HepG2 (cell line): ENCODE data around the gene FLAD1. TPM values are rescaled to one million over a fixed set of nuclear protein-coding genes. Genes with fewer than 3 reads are reported as not detected.

Experiments used
- ATF6 ChIP-seq: sonication (generic); formaldehyde crosslinking; conservative IDR thresholded peaks from 2 replicates; pipeline ENCODE4 v1.4.0; 2020; ENCODE audit warnings: missing genetic modification reagents
- CTCF ChIP-seq: sonication (generic); formaldehyde crosslinking; IDR thresholded peaks from 2 replicates; pipeline ENCODE4 v1.5.0; 2020; ENCODE audit warnings: mild to moderate bottlenecking, missing genetic modification reagents, moderate library complexity
- FOXP4 ChIP-seq: sonication (generic); formaldehyde crosslinking; IDR thresholded peaks from 2 replicates; pipeline ENCODE4 v1.4.0; 2020; ENCODE audit warnings: missing genetic modification reagents
- NFAT5 ChIP-seq: sonication (generic); formaldehyde crosslinking; IDR thresholded peaks from 2 replicates; pipeline ENCODE4 v1.4.0; 2020; ENCODE audit warnings: missing genetic modification reagents
- REST ChIP-seq, 2 experiments: IDR thresholded peaks; 2 replicates each; pipeline ENCODE4 v1.6.1; 2011 to 2012; ENCODE audit warnings: low read length in 2 of 2, borderline replicate concordance in 1 of 2, low read depth in 1 of 2, mild to moderate bottlenecking in 1 of 2, moderate library complexity in 1 of 2
- SOX6 ChIP-seq, 2 experiments: fragments of 450-650 bp in 1 of 2; sonication (generic) in 1 of 2; formaldehyde crosslinking in 1 of 2; IDR thresholded peaks; 2 replicates each; pipeline versions ENCODE4 v1.4.0 to v1.6.1; 2017 to 2020; ENCODE audit warnings: antibody characterized with exemption in 1 of 2, mild to moderate bottlenecking in 1 of 2, missing genetic modification reagents in 1 of 2
- TRAFD1 ChIP-seq: sonication (generic); formaldehyde crosslinking; IDR thresholded peaks from 2 replicates; pipeline ENCODE4 v1.5.1; 2020; ENCODE audit warnings: missing genetic modification reagents, mild to moderate bottlenecking, borderline replicate concordance
- ZNF160 ChIP-seq: sonication (generic); formaldehyde crosslinking; IDR thresholded peaks from 2 replicates; pipeline ENCODE4 v1.8.0; 2022; ENCODE audit warnings: mild to moderate bottlenecking, inconsistent platforms, missing genetic modification reagents
- ZNF670 ChIP-seq: sonication (generic); formaldehyde crosslinking; IDR thresholded peaks from 2 replicates; pipeline ENCODE4 v1.8.0; 2022; ENCODE audit warnings: mild to moderate bottlenecking, missing genetic modification reagents, borderline replicate concordance
- polyA plus RNA-seq, 8 experiments: library from polyadenylated mRNA; depleted of rRNA in 3 of 8; stranded (reverse) in 7 of 8; unstranded in 1 of 8; fragments of >200 nt; fragmentation: Illumina TruSeq in 4 of 8; extraction: Trizol in 4 of 8; gene quantifications; 2 replicates each; pipeline versions ENCODE4 v1.2.1 to v1.2.3, GENCODE V29; 2011 to 2016; ENCODE audit warnings: low read depth in 4 of 8, missing spikeins in 1 of 8, mixed read lengths in 1 of 8; ENCODE audit not compliant: insufficient read depth in 1 of 8
- total RNA-seq, 5 experiments: library from RNA; depleted of rRNA; stranded (reverse); fragments of >200 nt; fragmentation: Illumina TruSeq; extraction: Trizol; gene quantifications; 2 replicates each; pipeline ENCODE4 v1.2.3, GENCODE V29; 2016; ENCODE audit warnings: low read depth in 1 of 5

FLAD1 gene
- total and polyA plus RNA-seq, 2 of the 13 experiments (the other 11 are each of a cell fraction or from before 2014, with no cell fraction given) = 25.9 to 32.8 TPM

GRCh38 chr1:154974102-154974807, 8.9 kb upstream of the FLAD1 start, which contains the start of gene CKS1B (continued):
- no peak for TF ChIP-seq ATF6 (CRISPR knock-in tag)
- 0 out of 2 replicates have a peak, but pooled peaks have one; percentile 9 for TF ChIP-seq TRAFD1 (CRISPR knock-in tag)
- no peak for TF ChIP-seq ZNF670 (CRISPR knock-in tag)
- TF ChIP-seq SOX6 (IDR thresholded peaks at IDR 0.05) = no peak
- TF ChIP-seq SOX6 (CRISPR knock-in tag; IDR thresholded peaks at IDR 0.05) = no peak; the same call in 1 of the 2 replicates
- TF ChIP-seq FOXP4 (CRISPR knock-in tag) = no peak; the same call in 1 of the 2 replicates
- no peak for TF ChIP-seq CTCF (CRISPR knock-in tag)
- TF ChIP-seq ZNF160 (CRISPR knock-in tag) = no peak; the same call in 1 of the 2 replicates
- no peak for TF ChIP-seq NFAT5 (CRISPR knock-in tag)
- TF ChIP-seq REST (IDR thresholded peaks at IDR 0.05; ENCODE audit: borderline replicate concordance in 1 of 2, low read depth in 1 of 2, low read length in 2 of 2) = no peak
